ENCODE measurements around the gene GPR61.
A peak's percentile ranks its signal among the peaks of the same experiment; 100 is the strongest.

GPR61 gene, protein sequence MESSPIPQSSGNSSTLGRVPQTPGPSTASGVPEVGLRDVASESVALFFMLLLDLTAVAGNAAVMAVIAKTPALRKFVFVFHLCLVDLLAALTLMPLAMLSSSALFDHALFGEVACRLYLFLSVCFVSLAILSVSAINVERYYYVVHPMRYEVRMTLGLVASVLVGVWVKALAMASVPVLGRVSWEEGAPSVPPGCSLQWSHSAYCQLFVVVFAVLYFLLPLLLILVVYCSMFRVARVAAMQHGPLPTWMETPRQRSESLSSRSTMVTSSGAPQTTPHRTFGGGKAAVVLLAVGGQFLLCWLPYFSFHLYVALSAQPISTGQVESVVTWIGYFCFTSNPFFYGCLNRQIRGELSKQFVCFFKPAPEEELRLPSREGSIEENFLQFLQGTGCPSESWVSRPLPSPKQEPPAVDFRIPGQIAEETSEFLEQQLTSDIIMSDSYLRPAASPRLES

DNA sequence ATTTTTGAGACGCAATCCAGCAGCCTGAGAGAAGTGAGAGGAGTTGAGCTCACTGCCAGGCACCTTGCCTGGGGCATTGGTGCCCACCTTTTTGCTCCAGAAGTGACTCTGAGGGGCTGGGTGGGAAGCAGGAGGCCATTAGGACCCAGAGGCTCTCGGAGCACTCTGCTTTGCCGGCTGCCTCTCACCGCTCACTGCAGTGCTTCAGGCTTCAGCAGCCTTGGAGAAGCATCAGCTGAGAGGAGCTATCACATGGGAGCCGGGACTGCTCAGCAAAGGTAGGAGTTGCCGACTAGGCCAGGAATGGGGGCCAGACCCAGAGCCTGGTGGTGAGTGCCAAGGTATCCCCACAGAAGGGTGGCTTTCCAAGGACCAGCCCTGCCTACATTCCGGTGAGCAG is at the start of gene GPR61:
Gene GPR61, plus strand, starts transcription at position 197 of the 400 bp plus-strand sequence. CDS start 3,151 bp downstream, outside the sequence.
- DNase-seq: peak; percentile 22

DNA sequence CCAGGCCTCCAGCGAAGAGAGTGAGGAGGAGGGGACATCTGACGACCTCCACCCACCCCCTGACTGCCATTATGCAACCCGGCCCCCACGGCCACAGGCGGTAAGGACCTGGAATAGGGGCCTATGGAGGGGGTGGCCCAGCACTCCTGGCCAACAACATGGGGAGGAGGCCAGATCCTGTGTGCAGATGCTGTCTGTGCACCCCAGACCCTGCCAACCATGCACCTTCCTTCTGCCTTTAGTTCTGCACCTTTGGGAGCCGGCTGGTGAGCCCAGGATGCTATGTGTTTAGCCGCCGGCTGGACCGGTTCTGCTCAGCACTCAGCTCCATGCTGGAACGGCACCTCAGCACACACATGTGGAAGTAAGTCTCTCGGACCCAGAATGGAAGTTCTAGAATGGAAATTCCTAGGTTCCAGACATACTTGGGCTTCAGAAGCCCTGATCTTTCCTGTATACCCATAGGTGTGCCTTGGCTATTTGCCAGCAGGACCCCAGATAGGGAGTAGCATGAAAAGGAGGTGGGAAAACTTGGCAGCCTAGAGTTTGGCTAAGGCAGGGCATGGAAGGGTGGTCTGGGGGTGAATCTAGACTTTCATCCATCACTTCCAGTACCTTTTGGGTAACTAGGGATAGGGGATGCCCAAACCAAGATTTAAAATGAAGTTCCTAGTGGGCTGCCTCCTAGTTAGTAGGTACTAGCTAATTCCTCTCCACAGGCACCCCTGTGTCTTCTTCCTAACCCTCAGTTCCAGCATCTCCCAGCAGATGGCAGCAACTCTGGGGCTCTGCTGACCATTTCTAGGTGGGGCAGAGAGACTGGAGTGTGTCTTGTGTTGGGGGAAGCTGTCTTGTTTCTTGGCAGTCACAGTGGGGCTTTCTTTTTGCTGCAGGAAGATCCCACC is 49.4 kb upstream of the GPR61 start:
- DNase-seq: peak; percentile 75

DNA sequence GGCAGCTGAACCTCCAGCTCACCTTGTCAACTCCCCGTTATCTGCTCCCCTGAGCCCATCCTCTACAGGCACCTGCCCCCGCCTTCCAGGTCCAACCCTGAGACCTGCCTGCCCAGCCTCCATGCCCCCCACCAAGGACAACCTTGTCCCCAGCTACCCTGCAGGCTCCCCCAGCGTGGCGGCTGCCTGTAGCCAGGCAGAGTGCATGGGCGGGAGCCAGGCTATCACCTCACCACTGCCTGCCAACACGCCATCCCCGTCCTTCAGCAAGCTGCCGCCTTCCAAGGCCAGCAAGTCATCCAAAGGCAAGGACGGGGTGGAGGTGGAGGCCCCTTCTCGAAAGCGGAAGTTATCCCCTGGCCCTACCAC is 48.8 kb upstream of the GPR61 start:
- no peak for DNase-seq

DNA sequence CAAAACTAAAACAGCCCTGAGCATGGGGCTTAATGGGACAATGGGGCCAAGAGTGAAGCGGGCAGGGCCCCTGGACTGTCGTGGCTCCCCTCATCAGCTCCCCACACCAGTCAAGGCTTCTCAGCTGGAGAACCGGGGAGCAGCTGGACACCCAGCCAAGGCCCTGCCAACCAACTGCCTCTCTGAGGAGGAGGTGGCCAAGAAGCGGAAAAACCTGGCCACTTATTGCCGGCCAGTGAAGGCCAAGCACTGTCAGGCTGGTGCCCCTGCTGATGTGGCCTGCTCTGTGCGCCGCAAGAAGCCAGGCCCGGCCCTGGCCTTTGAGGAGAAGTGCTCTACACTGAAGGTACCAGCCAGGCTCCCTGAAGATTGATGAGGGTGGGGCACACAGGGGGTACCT is 48.3 kb upstream of the GPR61 start:
- DNase-seq: no peak

DNA sequence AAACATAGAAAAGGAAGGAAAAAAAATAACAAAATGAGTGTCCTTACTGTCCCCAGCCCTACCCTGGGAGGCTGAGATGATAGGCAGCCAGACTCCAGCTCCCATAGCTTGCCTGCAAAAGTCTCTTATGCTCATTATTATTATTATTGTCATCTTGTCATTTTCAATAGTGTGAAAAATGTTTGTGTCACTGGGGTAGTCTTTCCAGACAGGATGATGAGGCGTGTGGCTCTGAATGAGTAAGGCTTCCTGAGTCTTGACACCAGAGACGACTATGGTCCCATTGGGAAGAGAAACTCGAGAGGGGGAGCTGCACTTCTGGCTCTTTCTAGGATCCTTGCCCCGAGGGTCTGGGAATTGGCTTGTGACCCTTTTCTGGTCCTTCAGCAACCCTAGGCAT is 46.9 kb upstream of the GPR61 start:
- no peak for DNase-seq

DNA sequence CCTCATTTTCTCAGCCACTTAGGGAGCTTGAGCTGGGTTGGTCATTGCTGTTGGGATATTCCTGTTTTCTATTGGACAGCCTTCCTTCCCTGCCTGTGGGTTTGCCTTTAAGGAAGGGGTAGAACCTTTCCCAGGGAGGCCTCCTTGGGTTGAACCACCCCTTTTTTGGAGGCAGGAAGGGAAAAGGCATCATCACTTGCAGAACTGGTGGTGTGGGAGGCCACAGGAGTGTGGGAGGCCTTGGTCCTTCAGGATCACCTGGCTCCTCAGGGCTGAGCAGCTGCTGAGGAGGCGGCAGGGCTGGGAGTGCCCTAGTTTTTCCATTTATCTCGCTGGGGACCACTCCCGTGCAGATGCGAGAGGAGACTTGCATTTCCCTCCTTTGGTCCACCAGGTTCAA is 46.4 kb upstream of the GPR61 start:
- no peak for DNase-seq

DNA sequence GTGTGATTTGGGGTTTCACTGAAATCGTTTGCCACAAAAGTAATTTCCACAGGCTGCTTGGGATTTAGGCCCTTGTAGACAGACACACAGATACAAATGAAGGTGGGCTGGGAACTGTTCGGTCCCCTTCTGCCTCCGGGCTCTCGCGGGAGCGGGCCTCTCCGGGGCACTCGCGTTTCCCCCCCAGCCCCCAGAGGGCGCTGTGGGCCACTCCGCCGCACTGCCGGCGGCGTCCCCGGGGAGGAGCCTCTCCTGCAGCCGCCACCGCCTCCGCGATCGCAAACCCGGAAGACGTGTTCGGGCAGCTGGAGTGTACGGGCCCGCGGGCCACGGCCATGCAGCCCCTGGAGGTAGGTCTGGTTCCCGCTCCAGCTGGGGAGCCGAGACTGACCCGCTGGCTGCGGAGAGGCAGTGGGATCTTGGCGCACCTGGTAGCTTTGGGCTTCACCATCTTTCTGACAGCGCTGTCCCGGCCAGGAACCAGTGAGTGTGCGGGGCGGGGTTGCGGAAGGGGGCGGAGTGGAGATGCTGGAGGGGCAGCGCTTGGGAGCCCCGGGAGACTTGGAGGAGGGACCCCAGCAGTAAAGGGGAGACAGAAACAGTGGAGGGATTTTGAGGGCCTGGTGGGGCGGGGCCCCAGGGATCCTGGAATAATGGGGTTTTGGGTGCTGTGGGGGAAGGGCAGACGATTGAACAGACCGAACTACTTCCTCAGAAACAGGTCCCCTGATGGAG is 45.7 kb upstream of the GPR61 start, which contains the start of gene CYB561D1:
Gene CYB561D1, plus strand, starts transcription at position 290 of the 735 bp plus-strand sequence. Its CDS starts 46 bp downstream, at position 336.
- peak; percentile 84 for DNase-seq

DNA sequence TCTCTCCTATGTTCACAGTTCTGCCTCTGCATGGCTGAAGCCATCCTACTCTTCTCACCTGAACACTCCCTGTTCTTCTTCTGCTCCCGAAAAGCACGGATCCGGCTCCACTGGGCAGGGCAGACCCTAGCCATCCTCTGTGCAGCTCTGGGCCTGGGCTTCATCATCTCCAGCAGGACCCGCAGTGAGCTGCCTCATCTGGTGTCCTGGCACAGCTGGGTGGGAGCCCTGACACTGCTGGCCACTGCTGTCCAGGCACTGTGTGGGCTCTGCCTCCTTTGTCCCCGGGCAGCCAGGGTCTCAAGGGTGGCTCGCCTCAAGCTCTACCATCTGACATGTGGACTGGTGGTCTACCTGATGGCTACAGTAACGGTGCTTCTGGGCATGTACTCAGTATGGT is 43.9 kb upstream of the GPR61 start:
- no peak for DNase-seq

DNA sequence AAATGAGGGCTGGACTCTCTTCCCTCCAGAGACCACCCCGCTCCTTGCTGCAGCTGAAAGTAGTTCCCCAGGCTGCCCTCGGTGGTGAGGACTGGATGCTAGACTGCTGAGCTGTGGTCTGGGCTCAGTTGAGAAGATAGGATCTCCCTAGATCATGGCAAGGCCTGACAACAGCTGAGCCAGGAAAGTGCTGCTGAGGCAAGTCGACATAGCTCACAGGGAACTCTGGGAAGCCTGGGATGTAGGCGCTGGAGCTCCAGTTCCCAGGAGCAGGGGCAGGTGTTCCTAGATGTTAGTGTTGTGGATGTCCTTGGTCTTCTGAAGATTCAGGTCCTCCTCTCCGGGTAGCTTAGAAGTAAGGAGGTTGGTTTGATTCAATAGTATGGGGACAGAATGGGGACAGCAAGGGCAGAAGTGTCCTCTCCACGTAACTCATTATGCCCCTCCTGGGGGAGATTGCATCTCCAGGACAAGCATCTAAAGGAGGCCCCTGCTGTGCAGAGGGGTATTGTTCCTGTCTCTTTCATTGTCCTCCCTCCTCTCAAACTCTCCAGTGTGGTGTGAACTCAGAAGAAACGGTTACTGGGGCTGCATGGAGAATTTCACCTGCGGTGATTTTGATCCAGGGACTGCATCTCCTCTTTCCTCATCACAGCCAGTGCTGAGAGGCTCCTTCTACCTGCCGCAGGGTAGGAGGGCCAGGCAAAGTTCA is 42.1 kb upstream of the GPR61 start:
- DNase-seq: peak; percentile 39

DNA sequence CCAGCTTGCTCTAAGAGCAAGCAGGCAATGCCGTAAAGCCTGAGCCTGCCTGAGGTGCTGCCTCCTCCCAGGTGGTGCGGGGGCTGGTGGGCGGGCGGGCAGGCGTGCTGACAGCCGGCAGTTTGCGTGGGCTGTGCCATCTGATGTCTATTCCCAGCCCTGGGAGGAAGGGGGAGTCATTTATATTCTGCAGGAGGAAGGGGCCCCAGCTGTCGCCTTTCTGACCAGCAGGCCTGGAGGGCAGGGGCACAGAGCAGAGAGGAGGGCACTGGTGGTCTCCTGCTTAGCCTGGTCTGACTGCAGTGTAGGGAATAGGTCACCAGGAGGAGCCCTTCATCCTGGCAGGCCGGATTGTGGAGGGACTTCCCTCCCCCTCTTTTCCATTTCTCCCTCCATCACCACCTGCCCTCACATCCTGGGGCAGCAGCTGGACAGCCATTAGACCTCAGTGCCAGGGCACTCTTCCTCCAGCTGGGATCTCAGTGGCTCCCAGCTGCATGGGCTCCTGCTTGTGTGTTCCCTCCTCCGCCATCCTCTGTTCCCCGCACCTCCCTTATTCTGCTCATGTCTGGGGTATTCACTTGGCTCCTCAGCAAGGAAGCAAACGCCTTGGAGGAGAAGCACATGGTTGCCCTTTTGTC is 41.4 kb upstream of the GPR61 start:
- DNase-seq: no peak

DNA sequence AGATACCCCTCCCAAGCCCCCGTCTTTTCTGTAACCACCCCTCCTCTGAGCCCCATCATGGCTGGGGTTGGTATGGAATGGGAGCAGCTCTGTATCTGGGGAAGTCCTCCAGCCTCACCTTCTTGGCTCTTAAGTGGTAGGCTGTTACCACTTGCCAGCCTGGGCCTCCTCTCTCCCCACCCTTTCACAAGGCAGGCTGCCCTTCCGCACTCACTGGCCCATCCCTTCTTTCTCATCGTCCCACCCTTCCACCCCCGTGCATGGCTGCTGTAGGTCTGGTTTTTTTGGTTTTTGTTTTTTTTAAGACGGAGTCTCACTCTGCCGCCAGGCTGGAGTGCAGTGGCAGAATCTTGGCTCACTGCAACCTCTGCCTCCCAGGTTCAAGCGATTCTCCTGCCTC is 40.6 kb upstream of the GPR61 start:
- no peak for DNase-seq

DNA sequence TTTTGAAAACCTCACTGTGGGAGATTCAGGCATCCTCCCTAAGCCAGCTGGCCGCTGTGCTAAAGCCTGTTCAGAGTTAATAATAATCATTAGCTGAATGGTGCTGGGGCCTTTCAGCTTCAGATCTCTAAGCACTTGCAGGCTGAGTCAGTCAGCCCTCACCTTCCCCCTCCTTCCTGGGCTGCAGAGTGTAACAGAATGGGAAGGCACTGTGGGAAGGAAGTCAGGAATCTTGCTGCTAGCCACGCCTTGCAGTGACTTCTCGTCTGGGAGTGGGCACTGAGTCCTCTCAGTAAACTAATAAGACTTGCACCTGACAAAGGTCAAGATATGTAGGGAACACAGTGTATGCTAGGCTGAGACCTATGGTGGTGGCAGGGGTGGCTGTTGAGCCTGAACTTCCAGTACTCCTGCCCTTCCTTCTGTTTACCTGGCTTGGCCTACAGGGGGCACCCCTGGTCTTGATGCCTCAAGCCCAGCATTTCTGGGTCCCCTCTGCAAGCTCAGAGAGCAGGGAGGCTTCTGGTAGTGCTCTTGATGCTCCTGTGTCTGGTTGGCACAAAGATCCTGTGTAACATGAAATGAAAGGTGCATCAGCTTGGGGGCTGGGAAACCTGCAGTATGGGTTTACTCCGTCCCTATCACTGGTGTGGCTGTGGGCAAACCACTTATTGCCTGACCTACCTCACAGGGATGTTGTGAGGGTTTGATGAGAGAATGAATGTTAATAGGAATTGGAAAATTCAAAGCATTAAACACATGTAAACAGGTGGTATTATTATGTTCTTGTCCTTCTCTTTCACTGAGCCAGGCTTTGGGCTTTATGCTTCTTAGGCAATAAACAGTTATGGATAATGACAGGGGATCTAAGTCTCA is 39.8 kb upstream of the GPR61 start:
- peak; percentile 87 for DNase-seq

DNA sequence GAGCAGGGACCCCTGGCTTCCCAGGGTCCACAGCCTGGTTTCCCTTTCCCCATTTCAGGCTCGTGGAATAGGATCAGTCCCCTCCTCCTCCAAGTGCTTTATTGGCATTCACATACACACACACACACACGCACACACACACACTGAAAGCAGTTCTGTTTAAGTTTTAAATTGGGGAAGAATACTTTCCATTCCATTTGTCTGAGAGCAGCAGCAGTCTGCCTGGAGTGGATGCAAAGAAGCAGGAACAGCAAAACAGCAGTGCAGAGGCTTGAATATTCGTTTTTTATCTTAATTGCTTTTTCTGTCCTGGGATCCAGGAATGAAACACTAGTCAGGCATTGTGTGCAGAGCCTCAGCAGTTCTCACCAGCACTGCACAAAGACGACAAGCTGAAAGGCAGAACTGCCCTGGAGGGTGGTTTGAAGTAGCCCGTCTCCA is 38.7 kb upstream of the GPR61 start:
- no peak for DNase-seq

DNA sequence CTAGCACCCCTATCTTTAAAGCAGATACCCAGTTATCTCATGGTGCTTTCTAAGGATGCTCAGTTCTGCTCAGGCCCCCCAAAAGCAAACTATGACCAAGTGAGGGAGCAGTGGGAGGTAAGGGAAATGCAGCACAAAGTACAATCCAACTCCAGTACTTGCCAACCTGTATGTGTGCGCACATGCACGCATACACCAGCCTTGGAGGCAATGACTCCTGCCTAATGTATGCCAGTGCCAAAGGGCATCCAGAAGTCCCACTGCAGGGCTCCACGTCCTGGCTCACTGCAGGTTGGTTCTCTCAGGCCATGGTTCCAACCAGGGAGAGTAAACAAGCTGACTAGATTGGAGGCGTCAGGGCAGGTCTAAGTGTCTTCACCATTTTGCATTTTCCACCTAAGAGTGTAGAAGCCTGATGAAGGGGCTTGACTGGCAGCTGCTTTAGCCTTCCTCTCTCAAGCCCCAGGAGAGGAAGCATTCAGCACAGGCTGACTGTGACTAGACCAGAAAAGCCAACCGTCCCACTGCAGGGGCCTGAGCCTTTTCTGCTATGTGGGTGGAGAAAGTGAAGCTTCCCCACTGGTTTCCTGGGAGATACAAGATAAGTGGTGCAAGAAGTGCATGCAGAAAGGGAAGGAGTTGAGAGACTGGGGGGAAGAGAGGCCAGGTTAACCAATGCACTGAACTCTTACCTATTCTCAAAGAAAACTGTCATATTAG is 37.9 kb upstream of the GPR61 start:
- no peak for DNase-seq

DNA sequence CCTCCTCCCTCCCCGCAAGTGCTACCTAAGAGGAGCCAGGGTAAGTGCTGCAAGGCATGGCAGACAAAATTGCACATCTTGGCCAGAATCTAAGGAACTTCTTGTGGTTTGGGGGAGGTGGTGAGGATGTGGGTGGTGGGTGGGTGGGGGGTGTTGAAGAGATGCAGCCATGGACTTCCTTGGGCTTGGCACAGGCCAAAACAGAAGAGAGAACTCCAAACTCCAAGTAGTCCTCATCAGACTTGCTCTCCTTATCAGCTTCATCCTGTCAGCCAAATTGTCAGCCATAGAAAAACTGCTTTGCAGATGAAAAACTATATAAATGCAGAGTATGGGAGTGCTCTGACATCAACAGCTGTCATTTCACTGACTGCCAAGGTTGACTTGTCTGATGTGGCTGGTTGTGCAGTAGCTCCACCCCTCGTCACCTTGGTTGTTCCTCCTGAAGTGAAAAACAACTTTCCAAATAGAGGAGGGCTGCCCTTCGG is 37.3 kb upstream of the GPR61 start:
- DNase-seq: no peak

DNA sequence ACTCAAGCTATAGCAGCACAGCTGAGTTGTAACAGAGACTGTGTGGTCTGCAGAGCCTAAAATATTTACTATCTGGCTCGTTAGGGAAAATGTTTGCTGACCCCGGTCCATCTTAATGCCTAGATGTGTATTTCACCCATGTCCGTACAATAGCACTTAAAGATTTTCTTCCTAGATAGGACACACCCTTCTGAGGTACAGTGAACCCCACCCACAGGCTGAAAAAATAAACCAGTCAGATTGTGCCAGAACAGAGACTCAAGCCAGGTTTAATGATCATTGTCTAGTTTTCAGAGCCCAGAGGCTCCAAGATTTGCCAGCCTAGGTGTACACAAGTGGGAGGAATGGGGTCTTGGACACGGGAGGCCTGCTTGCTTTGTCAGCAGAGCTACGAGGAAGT is 35.7 kb upstream of the GPR61 start:
- no peak for DNase-seq

DNA sequence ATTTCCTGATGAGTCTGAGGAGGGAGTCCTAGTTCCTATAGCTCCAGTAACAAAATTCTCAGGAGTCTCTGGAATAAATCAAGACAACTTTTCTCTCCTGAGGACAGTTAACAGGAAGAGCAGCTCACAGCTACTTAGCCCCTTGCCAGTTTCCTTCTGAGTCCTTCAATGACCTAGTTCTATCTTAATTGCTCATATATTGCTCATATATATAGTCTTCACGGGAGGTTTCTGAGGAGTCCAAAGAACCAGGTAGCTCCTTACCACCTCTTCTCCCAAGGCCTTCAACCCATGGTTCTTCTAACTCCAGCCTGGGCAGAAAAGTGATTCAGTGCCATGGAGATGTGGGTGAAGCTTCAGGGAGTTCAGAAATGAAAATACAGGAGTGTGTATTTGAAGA is 34.7 kb upstream of the GPR61 start:
- DNase-seq: no peak

DNA sequence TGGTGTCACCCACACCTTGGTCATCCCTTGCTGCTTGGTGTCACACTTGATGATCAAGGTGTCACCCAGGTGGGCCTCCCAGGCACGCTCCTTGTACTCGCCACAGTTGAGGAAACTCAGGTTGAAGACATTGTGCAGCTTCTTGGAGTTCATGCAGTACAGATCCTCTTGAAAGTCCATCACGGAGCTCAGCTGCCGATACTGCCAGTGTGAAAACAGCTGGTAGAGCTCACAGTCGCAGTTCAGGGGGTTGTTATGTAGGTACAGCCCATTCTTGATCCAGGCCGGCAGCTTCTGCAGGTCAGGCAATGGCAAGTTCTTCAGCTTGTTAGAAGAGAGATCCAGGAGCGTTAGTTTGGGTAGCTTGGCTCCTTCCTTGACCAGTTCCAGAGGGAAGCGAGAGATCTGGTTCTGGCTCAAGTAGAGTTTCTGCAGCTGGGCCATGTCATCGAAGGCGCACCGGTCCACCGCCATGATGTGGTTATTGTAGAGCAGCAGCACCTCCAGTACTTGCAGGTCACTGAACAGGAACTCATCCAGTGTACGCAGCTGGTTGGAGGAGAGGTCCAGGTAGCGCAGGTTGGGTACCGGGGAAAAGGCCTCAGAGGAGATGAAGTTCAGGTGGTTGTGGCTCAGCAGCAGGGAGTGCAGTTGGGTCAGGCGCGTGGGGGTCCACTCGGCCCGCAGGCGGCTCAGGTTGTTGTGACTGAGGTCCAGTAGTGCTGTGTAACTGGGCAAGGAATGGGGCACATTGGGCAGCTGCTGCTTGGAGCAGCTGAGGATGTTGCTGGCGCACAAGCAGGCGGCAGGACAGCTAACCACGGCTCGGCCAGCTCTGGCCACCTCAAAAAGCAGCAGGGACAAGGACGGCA is 31.4 kb upstream of the GPR61 start:
- DNase-seq: no peak

DNA sequence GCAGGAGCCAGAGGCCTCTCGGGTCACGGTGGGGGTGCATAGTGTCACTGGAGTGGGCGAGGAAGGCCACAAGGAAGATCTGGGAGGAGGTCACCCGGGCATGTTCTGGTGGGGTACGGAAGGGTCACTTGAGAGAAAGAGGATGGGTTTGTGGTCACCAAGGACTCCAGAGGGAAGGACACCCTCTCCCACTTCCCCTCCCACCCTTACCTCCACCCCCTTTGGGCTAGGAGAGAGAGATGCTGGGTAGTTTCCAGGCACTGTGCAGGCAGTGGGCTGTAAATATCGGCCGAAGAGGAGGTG is 30.8 kb upstream of the GPR61 start:
- no peak for DNase-seq

Measured in NCI-H2227 treated with DMSO at 0.1 percent for 48 hours (cell line).